Ascending aorta (tissue), 2 donors: ENCODE results near the gene TAMALIN. TPM values are rescaled to one million over a fixed set of nuclear protein-coding genes. Genes with fewer than 3 reads are reported as not detected.

Experiments used
- DNase-seq, 2 donors: peaks; one replicate each; pipeline ENCODE4 v3.0.0-alpha.2; 2019; ENCODE audit warnings: low spot score in 2 of 2
- H3K27ac ChIP-seq, 2 donors: fragments of 200-600 bp; sonication (generic); one replicate each; pipeline ENCODE4 v1.5.1; 2016 to 2017; ENCODE audit warnings: mild to moderate bottlenecking in 1 of 2
- H3K27me3 ChIP-seq: fragments of 200-600 bp; sonication (generic); one replicate; pipeline ENCODE4 v1.5.1; 2017
- H3K36me3 ChIP-seq, 2 donors: fragments of 200-600 bp; sonication (generic); one replicate each; pipeline ENCODE4 v1.5.1; 2016
- H3K4me1 ChIP-seq, 2 donors: fragments of 200-600 bp; sonication (generic); one replicate each; pipeline ENCODE4 v1.5.1; 2016 to 2017; ENCODE audit warnings: mild to moderate bottlenecking in 1 of 2
- H3K4me3 ChIP-seq, 2 donors: fragments of 200-600 bp; sonication (generic); one replicate each; pipeline ENCODE4 v1.5.1; 2016 to 2017; ENCODE audit warnings: mild to moderate bottlenecking in 1 of 2
- H3K9me3 ChIP-seq, 2 donors: fragments of 200-600 bp; sonication (generic); one replicate each; pipeline ENCODE4 v1.5.1; 2016
- intact Hi-C: fragments of 100-400 bp; cut with DNase I; formaldehyde crosslinking; loops from one replicate; pipeline ENCODE4 v1.15.1; 2023
- total RNA-seq: library from RNA; depleted of rRNA; stranded (reverse); fragments of >200 nt; gene quantifications from one replicate; pipeline ENCODE4 v1.1.0, GENCODE V29; 2016
- TF ChIP-seq, protein P1 (sequence below), 3 experiments: fragments of 200-600 bp in 2 of 3; fragments of 450-650 bp in 1 of 3; sonication (generic) in 2 of 3; IDR thresholded peaks; one replicate each; pipeline ENCODE4 v1.5.1; 2016 to 2019; ENCODE audit warnings: antibody characterized with exemption in 3 of 3, mild to moderate bottlenecking in 1 of 3, moderate library complexity in 1 of 3

Gene TAMALIN
- total RNA-seq, 1 donor from 2014 or later = 32.6 TPM

DNA sequence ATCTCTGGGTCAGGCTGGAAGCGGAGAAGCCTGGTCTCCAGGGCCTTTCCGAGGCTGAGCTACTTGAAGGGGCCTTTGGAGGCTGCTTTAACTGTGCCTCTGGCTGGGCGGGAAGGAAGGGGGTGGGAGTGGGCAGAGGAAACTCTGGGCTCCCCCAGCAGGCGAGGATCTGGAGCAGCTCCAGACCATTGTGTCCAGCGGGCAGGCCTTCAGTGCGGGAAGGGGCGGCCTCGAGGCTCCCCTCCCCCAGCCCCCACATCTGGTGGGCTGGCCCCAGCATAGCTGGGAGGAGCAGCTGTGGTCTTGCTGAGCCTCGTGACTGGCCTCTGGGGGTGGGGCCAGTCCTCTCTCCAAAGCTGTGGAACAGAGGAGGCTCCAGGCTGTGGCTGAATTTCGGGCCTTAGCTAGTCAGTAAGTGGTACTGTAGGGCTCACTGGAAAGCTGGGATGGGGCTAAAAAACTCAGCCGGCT, 3.4 kb downstream of the TAMALIN start:
- H3K4me3 ChIP-seq = no peak overlapping the region
- no peaks in the 10 kb centered on the region for H3K36me3 ChIP-seq
- H3K27ac ChIP-seq = peak overlapping the region; percentile 68 to 77
- TF ChIP-seq, protein P1, sequence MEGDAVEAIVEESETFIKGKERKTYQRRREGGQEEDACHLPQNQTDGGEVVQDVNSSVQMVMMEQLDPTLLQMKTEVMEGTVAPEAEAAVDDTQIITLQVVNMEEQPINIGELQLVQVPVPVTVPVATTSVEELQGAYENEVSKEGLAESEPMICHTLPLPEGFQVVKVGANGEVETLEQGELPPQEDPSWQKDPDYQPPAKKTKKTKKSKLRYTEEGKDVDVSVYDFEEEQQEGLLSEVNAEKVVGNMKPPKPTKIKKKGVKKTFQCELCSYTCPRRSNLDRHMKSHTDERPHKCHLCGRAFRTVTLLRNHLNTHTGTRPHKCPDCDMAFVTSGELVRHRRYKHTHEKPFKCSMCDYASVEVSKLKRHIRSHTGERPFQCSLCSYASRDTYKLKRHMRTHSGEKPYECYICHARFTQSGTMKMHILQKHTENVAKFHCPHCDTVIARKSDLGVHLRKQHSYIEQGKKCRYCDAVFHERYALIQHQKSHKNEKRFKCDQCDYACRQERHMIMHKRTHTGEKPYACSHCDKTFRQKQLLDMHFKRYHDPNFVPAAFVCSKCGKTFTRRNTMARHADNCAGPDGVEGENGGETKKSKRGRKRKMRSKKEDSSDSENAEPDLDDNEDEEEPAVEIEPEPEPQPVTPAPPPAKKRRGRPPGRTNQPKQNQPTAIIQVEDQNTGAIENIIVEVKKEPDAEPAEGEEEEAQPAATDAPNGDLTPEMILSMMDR (IDR thresholded peaks at IDR 0.05) = no peak
- peaks cover 0 to 15% of the 10 kb centered on the region in 2 donors for H3K4me1 ChIP-seq
- intact Hi-C loops = no loop called here
- peak in 1 of 2 donors; percentile 83 for DNase-seq
- H3K9me3 ChIP-seq = no peaks in the 10 kb centered on the region
- no peaks in the 10 kb centered on the region for H3K27me3 ChIP-seq

DNA sequence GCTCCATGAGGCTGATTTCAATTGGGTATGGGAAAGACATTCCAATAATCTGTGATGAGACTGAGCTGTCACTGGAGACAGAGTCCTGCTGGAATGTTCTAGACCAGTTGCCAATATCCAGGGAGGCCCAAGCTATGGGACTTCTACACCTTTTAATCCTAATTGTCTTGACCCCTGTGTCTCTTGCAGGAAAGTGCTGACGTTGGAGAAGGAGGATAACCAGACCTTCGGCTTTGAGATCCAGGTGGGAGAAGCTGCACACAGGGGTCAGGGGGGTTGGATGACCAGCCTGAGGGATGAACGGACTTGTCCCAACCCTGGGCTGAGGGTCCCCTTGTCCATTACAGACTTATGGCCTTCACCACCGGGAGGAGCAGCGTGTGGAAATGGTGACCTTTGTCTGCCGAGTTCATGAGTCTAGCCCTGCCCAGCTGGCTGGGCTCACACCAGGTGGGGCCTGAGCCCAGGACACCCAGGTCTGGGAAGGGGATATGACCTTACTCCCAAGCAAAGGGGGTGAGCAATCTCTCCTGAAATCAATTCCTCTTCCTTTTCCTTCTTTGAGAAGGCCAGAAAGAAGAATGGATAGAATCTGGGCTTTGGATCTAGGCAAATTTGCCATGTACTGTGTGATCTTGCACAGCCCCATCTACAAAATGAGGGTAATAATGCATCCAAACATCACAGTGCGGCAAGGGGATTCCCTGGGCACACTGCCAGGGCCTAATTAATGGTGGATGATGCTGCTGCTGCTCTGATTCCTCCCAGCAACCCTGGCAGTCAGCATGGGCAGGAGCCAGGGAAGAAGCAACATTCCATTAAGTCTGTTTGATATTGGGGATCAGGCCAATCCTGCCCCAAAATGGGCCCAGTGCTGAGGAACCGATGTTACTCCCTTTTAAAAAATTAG, 4.2 kb downstream of the TAMALIN start:
- Histone ChIP-seq H3K4me1 (peaks cover 0 to 15% of the 10 kb centered on the region in 2 donors), H3K9me3 (no peaks in the 10 kb centered on the region), H3K27me3 (no peaks in the 10 kb centered on the region), H3K4me3 (no peak overlapping the region), H3K27ac (peak overlapping the region; percentile 68 to 77), H3K36me3 (no peaks in the 10 kb centered on the region)
- intact Hi-C loops = no loop called here
- TF ChIP-seq, protein P1 (IDR thresholded peaks at IDR 0.05) = no peak
- no peak for DNase-seq

DNA sequence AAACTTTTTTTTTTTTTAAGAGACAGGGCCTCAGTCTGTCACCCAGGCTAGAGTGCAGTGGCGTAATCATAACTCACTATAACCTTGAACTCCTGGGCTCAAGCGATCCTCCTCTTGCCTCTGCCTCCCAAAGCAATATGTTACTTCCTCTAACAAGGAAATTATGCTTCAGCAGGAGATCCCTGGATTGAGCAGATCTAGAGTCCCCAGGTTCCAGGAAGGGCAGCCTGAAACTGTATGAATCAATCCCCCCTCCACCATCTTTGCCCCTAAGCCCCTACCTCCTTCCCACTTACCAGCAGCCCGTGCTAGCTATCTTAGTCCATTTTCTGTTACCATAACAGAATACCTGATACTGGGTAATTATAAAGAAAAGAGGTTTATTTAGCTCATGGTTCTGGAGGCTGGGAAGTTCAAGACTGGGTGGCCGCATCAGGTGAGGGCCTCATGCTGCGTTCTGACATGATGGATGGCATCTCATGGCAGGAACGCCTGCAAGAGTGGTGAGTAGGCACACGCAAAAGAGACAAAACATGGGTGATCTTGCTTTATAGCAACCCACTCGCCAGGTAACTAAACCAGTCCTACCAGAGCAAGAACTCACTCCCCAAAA, 5.0 kb downstream of the TAMALIN start:
- intact Hi-C loops = no loop called here
- TF ChIP-seq, protein P1 (IDR thresholded peaks at IDR 0.05) = no peak
- no peak for DNase-seq
- Histone ChIP-seq H3K9me3 (no peaks in the 10 kb centered on the region), H3K4me1 (peaks cover 0 to 10% of the 10 kb centered on the region in 2 donors), H3K36me3 (no peaks in the 10 kb centered on the region), H3K27me3 (no peaks in the 10 kb centered on the region), H3K4me3 (no peak overlapping the region), H3K27ac (no peak overlapping the region)

DNA sequence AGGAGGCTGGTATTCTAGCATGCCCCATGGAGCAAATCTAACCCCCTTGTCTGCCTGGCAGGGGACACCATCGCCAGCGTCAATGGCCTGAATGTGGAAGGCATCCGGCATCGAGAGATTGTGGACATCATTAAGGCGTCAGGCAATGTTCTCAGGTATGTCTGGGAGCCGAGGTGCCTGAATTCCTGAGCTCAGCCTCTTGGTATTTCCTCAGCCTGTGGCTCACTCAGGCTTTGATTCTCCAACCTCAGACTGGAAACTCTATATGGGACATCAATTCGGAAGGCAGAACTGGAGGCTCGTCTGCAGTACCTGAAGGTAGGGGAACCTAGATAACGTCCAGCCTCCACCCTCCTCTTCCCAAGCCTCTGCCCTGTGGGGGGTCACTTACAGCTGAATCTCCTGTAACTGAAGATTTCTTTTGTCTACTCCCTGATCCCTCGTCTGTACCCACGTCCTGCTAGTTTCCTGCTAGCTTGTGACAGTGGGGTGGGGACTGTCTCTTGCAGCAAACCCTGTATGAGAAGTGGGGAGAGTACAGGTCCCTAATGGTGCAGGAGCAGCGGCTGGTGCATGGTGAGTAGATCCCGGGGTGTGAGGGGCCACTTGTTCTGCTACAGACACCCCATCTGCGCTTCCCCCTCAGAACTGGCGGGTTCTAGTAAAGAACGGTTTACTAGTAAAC, 7.0 kb downstream of the TAMALIN start:
- Histone ChIP-seq H3K4me1 (peaks cover 0 to 2% of the 10 kb centered on the region in 2 donors), H3K9me3 (no peaks in the 10 kb centered on the region), H3K36me3 (no peaks in the 10 kb centered on the region), H3K27me3 (no peaks in the 10 kb centered on the region), H3K4me3 (no peak overlapping the region), H3K27ac (no peak overlapping the region)
- no peak for DNase-seq
- TF ChIP-seq, protein P1 (IDR thresholded peaks at IDR 0.05) = no peak
- intact Hi-C loops = no loop called here

DNA sequence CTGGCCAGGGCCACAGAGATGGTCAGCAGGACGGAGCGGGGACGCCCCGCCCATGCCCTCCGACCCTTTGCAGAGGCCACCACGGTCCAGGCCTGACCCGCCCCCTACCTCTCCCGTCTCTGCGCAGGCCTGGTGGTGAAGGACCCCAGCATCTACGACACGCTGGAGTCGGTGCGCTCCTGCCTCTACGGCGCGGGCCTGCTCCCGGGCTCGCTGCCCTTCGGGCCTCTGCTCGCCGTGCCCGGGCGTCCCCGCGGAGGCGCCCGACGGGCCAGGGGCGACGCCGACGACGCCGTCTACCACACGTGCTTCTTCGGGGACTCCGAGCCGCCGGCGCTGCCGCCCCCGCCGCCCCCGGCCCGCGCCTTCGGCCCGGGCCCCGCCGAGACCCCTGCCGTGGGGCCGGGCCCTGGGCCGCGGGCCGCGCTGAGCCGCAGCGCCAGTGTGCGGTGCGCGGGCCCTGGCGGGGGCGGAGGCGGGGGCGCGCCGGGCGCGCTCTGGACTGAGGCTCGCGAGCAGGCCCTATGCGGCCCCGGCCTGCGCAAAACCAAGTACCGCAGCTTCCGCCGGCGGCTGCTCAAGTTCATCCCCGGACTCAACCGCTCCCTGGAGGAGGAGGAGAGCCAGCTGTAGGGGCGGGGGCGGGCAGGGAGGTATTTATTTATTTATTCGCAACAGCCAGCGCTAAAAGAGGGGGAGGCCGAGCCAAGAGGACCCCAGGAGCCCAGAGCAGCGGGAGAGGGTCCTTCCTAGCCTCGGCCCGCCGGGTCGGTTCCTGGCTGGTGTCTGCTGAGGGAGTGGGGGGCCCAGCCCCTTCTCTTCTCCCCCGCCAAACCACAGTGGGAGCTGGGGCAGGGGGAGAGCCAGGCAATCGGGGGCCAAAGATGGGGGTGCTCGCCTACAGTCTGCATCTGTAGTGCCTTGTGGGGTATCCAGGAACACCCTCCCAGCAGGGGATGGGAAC, 8.1 kb downstream of the TAMALIN start:
- no peak overlapping the region for H3K27ac ChIP-seq

More for the DNA sequence above, 8.1 kb downstream of the TAMALIN start:
- Histone ChIP-seq H3K27me3 (no peaks in the 10 kb centered on the region), H3K9me3 (no peaks in the 10 kb centered on the region), H3K36me3 (no peaks in the 10 kb centered on the region), H3K4me3 (no peak overlapping the region), H3K4me1 (peaks cover 0 to 2% of the 10 kb centered on the region in 2 donors)
- TF ChIP-seq, protein P1 (IDR thresholded peaks at IDR 0.05) = no peak
- no peak for DNase-seq
- intact Hi-C loops = no loop called here
